GM12872 (cell line): ENCODE results near the gene PPIF.

Experiments
- TF ChIP-seq, protein P1 (sequence below): IDR thresholded peaks from 3 replicates; pipeline ENCODE4 v1.5.1; 2011; ENCODE audit warnings: low read depth, mild to moderate bottlenecking, low read length, moderate library complexity; ENCODE audit not compliant: insufficient read depth

The PPIF gene

DNA sequence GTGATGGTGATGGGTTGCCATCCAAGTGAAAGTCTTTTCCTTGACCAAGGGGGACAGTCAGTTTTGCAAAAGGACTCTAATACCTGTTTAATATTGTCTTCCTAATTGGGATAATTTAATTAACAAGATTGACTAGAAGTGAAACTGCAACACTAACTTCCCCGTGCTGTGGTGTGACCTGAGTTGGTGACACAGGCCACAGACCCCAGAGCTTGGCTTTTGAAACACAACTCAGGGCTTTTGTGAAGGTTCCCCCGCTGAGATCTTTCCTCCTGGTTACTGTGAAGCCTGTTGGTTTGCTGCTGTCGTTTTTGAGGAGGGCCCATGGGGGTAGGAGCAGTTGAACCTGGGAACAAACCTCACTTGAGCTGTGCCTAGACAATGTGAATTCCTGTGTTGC, 6.9 kb downstream of the PPIF start:
- TF ChIP-seq, protein P1, sequence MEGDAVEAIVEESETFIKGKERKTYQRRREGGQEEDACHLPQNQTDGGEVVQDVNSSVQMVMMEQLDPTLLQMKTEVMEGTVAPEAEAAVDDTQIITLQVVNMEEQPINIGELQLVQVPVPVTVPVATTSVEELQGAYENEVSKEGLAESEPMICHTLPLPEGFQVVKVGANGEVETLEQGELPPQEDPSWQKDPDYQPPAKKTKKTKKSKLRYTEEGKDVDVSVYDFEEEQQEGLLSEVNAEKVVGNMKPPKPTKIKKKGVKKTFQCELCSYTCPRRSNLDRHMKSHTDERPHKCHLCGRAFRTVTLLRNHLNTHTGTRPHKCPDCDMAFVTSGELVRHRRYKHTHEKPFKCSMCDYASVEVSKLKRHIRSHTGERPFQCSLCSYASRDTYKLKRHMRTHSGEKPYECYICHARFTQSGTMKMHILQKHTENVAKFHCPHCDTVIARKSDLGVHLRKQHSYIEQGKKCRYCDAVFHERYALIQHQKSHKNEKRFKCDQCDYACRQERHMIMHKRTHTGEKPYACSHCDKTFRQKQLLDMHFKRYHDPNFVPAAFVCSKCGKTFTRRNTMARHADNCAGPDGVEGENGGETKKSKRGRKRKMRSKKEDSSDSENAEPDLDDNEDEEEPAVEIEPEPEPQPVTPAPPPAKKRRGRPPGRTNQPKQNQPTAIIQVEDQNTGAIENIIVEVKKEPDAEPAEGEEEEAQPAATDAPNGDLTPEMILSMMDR, result no peak

DNA sequence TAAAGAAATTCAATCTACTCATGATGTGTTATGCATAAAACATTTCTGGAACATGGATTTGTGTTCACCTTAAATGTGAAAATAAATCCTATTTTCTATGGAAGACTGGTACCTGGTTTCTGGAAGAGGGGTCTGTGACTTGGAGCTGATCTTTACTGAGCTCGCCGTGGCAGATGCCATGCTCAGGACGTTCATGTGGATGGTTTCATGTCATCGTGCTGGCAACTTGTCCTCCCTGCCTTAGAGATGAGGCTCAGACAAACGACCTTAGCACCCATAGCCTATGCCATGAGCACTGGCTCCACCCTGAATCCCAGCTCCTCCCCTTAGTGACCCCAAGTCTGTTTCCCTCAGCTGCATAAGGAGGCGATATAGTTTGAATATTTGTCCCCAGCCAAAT, 7.3 kb downstream of the PPIF start:
- TF ChIP-seq, protein P1, result no peak

DNA sequence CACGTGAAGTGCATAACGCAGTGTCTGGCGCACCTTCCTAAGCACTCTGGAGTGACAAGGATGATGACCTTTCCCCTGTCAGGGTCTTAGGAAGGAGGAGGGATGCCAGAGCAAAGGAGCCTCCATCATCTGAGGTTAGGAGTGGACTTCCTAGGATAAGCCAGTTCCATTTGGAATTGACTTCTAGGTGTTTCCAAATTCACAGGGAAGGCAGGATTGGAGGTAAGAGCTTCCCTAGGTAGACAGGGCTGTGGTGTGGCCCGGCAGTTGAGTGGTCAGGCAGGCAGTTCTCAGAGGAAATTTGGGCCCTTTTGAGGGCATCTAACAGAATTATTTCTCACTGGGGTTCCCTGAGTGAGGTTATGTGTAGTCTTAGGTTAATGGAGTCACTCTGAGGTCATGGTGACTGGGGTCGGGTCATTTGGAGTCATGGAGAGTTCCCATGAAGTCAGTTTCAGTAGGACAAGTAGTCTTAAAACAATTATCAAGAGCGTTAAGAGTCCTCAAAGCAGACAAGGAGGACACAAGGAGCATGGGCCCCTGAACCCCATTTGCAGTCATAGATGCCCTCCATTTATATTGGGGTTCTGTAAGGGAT, 8.2 kb downstream of the PPIF start:
- TF ChIP-seq, protein P1, result no peak

DNA sequence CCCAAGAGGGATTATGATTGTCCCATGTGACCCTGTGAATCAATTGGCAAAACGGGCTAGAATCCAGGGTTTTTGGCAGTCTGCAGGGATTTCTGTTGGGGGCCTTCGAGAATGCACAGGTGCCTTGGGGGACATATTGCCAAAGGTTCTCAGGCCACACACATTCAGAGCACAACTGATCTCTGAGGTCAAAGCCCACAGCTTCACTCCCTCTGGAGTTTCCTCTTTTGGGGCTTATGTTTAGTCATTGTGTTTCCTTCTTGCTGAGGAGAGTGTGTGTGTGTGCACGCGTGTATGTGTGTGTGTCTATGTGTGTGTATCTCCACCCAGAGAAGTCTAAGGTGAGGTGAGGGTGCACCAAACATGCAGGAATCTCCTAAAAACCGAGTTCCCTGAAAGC, 8.8 kb downstream of the PPIF start:
- TF ChIP-seq, protein P1, result no peak

DNA sequence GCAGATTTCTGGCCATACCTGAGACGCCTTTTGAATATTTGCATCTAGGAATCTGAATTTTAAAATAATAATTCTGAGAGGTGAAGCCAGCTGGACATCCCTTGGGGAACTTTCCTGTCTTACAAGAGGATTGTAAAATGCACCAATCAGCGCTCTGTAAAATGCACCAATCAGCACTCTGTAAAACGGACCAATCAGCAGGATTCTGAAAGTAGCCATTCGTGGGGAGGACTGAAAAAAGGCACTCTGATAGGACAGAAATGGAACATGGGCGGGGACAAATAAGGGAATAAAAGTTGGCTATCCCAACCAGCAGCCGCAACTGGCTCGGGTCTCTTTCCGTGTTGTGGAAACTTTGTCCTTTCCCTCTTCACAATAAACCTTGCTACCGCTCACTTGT, 9.9 kb downstream of the PPIF start:
- TF ChIP-seq, protein P1, result no peak

DNA sequence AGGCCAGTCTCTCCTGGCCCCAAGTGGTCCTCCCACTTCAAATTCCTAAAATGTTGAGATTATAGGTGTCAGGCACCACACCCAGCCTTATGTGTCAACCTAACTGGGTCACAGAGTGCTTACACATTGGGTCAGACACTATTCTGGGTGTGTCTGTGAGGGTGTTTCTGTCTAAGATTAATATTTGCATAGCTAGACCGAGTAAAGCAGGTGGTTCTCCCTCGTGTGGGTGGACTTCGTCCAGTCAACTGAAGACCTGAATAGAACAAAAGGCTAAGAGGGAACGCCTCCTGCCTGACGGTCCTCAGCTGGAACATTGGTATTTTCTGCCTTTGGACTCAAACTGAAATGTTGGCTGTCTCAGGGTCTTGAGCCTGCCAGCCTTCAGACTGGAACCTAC, 11.5 kb downstream of the PPIF start:
- TF ChIP-seq, protein P1, result no peak

DNA sequence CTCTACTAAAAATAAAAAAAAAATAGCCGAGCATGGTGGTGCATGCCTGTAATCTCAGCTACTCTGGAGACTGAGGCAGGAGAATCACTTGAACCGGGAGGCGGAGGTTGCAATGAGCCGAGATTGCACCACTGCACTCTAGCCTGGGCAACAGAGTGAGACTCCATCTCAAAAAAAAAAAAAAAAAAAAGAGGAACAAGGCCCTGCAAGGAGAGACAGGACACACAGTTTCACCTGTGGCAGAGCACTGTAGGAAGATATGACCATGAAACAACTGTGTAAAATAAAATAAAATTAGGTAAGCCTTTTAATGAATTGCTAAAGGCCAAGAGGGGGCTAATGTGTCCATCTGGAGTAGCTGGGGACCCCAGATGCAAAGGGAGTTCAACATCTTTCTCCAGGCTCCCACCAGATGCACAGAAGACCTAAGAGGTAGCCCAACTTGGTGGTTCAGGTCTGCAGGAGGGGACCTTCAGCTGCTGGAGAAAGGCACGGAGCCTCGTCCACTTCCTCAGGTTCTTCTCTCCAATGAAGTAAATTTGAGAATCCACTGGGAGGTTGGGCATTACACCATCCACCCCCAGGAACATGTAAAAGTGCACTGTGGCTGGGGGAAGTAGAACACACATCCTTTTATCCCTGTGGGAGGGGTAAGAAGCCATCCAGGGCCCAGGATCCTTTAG, 12.7 kb downstream of the PPIF start:
- TF ChIP-seq, protein P1, result no peak
